Stimulated activated CD4-positive, alpha-beta T cell treated with anti-CD3 and anti-CD28 coated beads, TNF-alpha, amount 100 ng/mL, for 1 hour (primary cell): ENCODE data around the gene C1orf167.

ENCODE experiments used
- DNase-seq, 3 donors: peaks; one replicate each; pipeline ENCODE4 v3.0.0-alpha.2; 2020; ENCODE audit warnings: low read depth in 3 of 3, low spot score in 1 of 3

The C1orf167 gene, protein sequence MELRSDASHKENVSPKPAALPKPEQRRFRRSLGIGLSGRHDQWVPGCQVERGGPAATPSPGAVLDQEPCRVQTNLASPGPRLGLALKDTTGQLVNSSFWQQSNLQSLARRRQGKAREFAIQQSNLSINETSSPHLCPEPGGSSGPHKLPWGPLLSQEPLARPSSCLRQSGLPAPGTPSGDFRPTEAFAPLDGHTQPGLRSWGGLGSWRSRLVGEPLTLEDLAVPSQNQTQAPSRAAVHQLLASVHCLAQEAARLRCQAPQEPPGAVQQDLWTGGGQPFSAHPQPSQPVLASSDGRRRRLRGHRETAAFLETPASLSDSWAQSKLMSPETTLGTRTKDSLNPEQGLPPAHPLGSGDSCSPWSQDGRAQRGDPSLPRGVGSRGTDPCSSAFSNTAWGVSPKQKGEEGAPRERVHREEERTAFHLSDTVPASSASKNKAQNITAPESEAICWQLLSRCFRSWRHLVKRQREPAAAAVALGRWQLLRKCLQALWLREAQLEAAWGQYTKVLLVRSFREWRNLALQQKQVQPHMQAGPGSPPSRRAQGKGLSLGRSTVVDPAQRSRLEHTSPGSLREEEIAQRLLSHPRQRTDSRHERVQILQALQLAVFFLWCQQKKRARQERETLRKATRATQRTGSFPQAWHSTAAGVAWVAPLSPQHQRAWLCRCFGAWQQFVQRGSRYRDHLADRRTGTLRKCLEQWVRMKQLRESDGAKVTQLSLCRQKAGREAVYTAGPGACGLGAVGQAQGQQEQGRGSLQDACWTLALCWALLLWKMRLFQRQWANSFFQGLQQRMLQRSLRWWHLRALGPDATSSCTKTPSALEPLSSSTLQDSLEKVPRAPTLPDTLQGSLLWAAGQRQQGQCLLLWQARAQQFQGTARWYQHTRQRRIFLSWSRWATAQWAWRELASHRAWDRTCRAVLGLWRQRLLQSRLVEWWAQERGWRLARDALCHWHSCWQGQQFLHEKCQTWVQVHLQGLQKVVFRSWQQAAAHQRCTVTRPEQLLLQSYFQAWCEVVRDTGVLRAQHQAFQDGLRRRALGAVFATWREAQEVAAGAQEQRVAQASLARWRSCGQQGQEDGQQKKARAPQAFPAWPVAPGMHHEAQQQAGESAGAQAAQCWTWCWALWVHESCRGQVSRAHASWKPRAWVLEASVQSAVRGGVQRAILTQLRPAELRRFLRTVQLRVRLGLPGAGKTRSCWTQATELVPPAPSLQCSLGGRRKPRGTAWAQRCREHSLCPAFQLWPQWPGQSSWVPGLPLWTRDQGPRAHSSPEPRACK (N-terminal part only)

DNA sequence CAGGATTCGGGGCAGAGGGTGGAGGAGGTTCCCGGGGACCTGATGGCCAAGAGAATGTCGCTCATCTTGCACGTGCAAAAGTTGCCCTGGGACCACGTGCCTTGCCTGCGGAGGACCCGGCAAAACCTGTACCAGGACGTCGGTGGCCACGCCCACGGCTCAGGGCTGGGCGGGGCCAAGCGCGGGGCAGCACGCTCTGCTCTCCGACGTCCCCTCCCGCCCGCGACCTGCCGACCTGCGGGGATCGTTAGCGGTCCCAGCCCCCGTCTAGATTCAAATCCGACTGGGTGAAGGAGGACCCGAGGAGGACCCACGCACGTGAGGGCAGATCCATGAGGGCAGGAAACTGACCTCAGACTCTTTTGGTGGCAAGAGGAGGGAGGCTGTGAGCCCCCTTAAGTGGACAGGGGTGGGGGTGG is at the start of gene C1orf167:
TSS of gene C1orf167 (plus strand) at position 206 of the 419 bp plus-strand sequence. CDS start 2,208 bp downstream, outside the sequence.
- no peak for DNase-seq

DNA sequence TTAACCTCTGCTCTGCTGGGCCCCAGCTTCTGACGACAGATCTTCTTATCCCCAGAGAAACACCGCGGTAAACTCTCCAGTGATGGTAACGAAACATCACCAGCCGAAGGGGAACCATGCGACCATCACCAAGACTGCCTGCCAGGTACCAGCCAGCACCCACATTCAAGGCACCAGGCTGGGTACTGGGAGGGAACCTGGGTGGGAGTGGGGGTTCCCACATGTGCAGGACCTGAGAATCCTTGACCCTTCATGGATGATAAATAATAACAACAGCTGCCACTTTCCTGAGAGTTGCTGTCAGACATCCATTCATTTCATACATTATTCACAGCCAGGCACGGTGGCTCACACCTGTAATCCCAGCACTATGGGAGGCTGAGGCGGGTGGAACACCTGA is 49.7 kb upstream of the C1orf167 start:
- DNase-seq, result no peak

DNA sequence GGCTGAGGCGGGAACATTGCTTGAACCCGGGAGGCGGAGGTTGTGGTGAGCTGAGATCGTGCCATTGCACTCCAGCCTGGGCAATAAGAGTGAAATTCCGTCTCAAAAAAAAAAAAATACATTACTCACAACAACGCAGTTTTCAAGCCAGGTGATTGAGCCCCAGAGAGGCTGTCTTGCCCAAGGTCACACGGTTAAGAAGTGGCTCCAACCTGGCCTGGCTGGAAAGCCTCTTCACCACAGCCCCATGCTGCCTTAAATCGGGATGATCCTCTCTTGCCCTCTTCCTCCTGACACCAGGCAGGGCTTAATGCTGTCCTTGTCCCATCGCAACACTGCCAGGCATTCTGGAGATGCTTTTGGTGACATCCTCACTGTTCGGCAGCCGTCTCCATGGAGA is 48.9 kb upstream of the C1orf167 start:
- DNase-seq, result no peak

DNA sequence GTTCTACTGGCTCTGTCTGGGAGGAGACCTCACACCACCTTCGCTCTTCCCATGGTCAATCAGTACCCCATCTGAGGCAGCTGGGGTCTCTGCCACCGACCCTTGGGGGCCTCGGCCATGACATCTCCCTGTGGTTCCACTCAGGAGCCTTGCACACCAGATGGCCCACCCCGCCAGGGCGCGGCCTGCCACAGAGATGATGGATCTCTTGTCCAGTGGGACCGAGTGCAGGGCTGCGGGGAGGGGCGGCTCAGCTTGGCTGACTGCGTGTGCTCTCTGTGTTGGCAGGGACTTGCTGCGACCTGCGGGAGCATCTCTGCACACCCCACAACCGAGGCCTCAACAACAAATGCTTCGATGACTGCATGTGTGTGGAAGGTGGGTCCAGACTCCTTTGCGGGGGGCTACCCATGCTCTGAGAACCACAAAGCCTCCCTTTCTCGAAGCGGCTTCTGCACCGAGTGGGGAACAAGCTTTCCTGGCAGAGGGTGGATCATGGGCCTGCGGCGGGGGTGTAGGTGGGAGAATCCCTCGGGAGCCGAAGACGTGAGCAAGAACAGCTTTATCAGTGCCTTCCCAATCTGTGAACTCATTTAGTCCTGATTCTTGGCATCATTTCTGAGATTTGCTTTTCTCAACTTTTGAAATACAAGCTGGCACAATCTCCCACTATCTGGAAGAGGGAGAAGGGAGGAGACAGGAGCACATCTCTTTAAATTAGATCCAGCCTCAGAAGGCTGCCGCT is 47.0 kb upstream of the C1orf167 start:
- DNase-seq, result no peak

DNA sequence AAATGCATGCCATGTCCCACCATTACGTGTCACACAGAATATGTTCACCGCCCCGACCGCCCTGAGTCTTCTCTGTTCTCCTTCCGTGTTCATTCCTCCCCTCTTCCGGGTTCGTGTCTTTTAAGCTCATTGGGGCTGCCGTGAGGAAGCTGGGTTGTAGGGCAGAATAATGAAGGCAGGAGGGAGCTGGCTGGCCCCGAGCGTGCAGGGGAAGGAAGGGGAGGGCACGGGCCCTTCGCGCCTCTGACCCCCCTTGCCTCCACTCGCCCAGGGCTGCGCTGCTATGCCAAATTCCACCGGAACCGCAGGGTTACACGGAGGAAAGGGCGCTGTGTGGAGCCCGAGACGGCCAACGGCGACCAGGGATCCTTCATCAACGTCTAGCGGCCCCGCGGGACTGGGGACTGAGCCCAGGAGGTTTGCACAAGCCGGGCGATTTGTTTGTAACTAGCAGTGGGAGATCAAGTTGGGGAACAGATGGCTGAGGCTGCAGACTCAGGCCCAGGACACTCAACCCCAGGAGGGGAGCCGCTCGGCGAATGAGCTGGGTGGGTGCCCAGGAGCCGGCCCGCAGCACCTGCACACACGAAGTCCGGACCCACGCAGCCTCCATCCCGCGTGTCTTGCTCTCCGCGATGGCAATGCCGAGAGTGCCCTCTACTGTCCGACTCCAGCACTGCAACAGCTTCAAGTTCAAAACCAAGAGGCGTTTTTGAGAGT is 42.5 kb upstream of the C1orf167 start:
- DNase-seq, result peak; percentile 56 to 85 (median 76)

DNA sequence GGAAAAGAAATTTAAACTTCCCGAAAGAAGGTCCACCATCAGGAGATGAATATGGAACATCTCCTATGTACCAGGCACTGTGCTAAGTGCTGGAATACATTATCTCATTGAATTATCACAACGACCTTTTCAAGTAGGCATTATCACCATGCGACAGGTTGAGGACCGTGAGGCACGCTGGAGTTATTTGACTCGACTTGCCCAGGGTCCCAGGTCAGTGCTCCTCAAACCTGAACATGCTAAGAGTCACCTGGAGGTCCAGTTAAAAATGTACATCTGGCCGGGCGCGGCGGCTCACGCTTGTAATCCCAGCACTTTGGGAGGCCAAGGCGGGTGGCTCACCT is 42.0 kb upstream of the C1orf167 start:
- no peak for DNase-seq

DNA sequence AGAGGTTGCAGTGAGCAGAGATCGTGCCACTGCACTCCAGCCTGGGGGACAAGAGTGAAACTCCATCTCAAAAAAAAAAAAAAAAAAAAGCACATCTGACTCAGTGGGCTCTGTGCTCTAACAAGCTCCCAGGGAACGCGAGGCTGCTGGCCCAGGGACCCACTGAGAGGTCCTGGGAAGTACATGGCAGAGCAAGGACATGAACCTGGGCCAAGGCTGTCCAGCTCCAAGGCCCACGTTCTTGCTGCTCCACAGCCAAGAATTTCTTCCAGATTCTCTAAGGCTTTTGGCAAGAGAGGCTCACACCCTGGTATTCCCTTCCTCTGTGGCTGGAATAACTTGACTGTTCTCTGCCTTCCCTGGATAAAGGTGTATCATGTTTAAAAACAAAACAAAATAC is 41.5 kb upstream of the C1orf167 start:
- DNase-seq, result no peak

DNA sequence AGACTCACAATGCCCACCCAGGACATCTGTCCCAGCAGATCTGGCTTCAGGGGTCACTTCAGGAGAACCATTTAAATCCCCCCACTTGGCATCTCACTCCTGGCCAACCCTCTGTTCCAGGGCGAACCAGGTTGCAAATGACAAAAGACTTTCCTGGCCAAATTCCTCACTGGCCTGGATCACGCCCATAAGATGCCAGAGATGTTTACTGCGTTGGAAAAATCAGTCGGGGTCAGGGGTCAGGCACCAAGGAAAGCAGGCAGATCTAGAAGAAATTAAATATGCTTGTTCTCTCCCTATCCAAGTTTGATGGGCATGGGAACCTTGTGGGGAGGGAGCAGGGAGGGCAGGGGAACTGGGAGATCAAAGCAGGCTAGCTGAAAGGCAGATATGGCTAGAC is 40.7 kb upstream of the C1orf167 start:
- no peak for DNase-seq

DNA sequence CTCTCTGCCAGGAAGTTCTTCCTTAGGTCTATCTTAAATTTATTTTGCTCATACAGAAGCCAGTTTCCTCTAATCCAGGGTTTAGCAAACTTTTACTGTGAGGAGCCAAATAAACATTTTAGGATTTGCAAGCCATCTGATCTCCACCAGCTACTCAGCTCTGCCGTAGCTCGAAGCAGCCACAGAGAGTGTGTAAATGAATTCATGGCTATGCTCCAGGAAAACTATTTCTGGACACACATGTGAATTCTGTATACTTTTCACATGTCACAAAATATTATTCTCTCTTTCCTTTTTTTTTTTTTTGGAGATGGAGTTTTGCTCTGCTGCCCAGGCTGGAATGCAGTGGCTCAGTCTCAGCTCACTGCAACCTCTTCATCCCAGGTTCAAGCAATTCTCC is 39.5 kb upstream of the C1orf167 start:
- DNase-seq, result no peak

DNA sequence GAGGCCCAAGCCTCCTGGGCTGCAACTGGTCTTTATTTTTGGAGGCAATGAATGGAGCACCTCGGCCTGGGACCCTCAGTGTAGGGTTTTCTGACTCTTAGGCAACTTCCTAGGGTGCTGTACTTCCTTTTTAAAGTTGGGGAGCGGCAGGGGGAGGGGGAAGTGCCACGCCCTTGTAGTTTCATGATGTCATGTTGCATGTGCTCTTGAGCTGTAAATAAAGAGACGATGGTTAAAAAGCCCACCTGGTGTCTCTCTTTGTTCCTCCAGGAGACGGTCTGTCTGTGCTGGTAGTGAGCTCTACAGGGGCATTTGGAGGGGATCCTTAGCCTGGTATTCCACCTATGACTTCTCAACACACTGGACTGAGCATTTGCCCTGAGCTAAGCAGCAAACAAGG is 36.4 kb upstream of the C1orf167 start:
- no peak for DNase-seq

DNA sequence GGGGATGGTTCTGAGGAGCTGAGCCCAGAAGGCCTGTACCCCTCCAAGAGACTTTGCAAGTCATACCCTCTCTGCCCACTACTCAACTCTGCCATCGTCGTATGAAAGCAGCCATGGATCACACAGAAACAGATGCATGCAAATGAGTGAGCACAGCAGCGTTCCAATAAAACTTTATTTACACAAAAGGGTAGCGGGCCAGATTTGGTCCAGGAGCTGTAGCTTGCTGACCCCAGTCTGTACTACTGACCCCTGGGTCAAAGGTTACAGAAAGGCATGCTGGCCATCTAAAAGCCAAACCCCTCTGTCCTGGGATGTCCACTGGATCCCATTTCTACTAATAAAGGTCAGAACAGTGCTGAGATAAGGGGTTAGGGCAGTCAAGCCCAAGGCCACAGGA is 34.9 kb upstream of the C1orf167 start:
- no peak for DNase-seq

DNA sequence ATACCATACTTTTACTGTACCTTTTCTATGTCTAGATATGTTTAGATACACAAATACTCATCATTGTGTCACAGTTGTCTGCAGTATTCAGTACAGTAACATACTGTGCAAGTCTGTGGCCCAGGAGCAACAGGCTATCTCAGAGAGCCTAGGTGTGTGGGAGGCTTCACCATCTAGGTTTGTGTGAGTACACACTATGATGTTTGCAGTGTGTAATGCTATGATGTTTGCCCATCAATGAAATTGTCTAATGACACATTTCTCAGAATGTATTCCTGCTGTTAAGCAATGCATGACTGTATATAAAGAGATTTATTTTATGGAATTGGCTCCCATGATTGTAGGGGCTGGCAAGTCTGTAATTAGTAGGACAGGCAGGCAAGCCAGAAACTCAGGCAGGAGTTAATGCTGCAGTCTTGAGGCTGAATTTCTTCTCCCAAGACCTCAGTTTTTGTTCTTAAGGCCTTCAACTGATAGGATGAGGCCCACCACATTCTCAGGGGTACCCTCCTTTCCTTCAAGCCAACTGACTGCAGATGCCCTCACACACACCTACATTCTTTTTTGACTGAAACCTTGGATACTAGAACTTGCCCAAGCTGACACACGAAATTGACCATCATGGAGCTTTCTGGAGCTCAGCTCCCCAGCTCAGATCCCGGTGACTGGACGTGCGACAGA is 33.7 kb upstream of the C1orf167 start:
- DNase-seq, result no peak

DNA sequence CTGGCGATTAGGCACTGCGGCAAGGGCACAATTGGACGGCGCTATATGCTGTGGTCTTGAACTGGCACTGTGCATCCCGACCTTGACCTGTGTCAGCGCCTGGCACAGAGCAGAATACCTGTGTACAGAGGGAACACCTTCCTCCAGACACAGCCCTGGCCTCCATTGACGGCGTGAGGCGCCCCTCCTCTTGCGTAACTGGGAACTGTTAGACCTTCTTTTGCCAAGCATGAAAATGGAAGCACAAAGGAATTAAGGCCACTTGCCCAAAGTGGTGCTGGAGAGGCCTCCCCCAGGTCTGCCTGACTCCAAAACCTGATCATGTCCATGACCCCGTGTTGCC is 32.9 kb upstream of the C1orf167 start:
- DNase-seq, result no peak

DNA sequence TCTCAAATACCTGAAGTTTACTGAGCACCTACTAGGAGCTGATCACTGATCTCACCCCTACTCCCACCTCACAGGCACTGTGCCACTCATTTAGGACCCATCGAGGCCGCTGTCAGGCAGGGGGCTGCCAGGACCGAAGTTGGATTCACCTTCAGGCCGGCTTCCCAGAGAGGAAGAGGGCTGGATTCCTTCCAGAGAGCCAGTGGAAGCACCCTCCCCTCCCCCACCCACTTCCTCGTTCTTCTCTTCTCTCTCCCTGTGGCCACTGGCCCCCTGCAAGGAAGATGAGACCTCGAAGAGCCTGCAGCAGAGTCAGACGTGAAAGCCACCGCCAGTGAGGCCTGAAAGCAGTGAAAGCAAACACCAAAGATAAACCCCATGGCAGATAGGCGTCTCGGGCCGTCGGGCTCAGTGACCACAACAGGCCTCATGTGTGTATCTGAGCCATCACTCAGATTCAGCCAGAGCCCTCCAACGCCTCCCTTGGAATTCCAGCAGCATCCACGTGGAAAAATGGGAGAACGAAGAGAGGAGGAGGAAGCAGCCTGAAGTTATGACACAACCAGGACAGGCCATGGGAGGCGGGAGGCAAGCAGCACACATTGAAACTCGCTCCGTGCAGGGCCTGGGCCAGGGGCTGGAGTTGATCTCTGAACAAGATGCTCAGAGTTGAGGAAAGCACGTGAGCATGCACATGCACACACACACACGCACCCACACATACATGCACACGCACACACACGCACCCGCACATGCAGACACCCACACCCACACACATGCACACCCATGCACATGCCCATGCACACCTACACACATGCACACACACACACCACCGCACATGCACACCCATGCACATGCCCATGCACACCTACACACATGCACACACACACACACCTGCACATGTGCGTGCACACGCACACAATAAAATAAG is 32.2 kb upstream of the C1orf167 start:
- no peak for DNase-seq

DNA sequence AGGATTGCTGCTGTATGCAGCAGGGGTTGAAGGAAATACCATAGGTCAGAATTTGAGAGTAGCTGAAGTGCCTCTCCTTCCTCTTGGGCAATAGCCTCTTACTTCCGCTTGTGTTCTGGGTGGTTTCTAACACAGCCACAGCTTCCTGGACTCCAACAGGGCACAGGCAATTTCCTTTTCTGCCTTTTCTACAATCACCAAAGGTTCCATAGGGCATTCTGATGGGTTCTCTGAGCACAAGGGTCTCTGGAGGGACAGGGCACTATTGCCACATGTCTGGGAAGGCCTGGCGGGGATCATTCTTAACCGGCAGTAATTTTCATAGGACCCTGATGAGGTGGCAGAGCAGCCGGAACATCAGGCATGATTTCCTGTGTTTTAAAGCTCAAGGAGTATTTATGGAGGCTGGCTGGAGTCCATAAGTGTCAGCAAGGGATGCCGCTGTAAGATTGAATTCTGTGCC is 31.5 kb upstream of the C1orf167 start:
- no peak for DNase-seq

DNA sequence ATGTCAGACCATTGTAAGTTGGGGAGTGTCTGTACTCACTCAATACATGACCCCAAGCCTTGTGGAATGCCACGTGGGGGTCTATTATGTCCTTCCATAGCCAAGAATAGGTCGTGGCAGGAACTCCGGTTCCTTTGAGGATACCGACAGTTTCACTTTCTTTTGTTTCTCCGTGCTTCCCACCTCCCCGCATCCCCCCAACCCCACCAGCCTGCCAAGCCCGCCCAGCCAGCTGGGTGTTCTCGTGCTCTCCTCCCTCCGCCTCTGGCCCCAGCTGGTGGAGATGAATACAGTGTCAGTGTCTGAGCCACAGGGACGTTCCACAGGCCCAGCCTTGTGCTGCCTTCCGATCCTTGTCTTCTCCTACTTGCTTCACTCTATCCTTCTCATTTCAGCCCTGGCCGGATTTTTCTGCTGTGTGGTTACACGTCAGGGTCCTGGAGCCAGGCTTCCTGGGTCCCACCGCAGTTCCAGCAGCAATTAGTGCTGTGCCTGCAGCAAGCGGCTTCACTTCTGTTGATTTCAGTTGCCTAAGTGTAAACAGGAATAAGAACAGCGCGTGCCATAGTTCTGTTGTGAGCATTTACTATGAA is 30.2 kb upstream of the C1orf167 start:
- no peak for DNase-seq

DNA sequence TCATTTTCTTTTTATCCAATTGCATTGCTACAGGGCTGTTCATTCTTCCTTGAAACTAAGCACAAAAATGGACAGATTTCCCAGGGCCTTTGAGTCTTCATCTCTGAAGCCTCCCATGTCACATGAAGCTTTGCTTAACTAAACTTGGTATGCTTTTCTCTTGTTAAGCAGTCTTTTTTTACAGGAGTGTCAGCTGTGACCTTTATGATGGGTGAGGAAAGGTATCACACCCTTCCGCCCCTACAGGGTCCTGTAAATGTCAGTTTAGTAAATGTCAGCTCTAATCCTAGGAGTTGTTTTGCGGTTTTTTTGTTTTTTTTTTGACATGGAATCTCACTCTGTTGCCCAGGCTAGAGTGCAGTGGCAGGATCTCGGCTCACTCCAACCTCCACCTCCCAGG is 28.7 kb upstream of the C1orf167 start:
- DNase-seq, result no peak

DNA sequence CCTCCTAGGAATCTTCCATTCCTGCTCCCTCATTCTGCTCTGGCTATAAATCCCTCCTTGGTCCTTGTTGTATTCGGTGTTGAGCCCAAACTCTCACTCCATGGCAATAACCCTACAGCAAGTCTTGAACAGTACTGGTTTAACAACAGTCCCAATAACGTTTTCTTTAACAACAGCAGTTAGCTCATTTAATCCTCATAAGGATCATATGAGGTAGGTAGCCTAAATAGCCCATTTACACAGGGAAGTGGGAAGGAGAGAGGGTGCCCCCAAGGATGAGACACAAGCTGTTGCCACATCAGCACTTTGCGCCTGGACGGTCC is 26.5 kb upstream of the C1orf167 start:
- DNase-seq, result no peak
